ENCODE results near the gene PDE1A.

DNA sequence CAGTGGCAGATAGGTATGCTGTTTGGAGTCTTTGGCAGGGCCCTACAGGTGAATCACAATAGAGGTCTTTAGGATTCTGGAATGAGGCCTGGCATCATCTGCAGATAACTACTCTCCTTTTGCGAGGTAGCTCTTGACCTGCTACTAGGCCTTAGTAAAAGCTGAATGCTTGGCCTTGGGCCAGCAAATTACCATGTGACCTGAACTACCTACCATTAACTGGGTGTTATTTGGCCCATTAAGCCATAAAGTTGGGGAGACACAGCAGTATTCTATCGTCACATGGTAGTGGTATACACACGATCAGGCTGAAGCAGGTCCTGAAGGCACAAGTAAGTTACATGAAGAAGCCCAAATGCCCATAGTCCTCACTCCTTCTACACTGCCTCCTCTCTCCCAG lies 263.0 kb downstream of the PDE1A start:
- TF ChIP-seq MXI1 (IDR thresholded peaks at IDR 0.05; ENCODE audit: borderline replicate concordance, low read depth, low read length) (no peak), POLR2A (IDR thresholded peaks at IDR 0.05; ENCODE audit: low read depth, low read length) (no peak), MAFK (IDR thresholded peaks at IDR 0.05; ENCODE audit: low read depth, low read length) (no peak), BHLHE40 (IDR thresholded peaks at IDR 0.05; ENCODE audit: low read depth, low read length) (no peak)
- TF ChIP-seq, protein P1, sequence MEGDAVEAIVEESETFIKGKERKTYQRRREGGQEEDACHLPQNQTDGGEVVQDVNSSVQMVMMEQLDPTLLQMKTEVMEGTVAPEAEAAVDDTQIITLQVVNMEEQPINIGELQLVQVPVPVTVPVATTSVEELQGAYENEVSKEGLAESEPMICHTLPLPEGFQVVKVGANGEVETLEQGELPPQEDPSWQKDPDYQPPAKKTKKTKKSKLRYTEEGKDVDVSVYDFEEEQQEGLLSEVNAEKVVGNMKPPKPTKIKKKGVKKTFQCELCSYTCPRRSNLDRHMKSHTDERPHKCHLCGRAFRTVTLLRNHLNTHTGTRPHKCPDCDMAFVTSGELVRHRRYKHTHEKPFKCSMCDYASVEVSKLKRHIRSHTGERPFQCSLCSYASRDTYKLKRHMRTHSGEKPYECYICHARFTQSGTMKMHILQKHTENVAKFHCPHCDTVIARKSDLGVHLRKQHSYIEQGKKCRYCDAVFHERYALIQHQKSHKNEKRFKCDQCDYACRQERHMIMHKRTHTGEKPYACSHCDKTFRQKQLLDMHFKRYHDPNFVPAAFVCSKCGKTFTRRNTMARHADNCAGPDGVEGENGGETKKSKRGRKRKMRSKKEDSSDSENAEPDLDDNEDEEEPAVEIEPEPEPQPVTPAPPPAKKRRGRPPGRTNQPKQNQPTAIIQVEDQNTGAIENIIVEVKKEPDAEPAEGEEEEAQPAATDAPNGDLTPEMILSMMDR (conservative IDR thresholded peaks at IDR 0.05; ENCODE audit: low read depth, low read length), result no peak
- TF ChIP-seq, protein P2, sequence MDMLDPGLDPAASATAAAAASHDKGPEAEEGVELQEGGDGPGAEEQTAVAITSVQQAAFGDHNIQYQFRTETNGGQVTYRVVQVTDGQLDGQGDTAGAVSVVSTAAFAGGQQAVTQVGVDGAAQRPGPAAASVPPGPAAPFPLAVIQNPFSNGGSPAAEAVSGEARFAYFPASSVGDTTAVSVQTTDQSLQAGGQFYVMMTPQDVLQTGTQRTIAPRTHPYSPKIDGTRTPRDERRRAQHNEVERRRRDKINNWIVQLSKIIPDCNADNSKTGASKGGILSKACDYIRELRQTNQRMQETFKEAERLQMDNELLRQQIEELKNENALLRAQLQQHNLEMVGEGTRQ (IDR thresholded peaks at IDR 0.05; ENCODE audit: low read depth, low read length), result no peak
